Measurements from ENCODE around the gene ZBTB5. TPM values are rescaled to one million over a fixed set of nuclear protein-coding genes. Genes with fewer than 3 reads are reported as not detected.

The ZBTB5 gene
- total RNA-seq, 2 experiments from 2014 or later: 10.2 TPM

- H3K36me3 Mint-ChIP-seq (ENCODE audit: low read depth): peaks cover 41% of the 10 kb centered on the region
- H3K27me3 Mint-ChIP-seq (ENCODE audit: low read depth): no peaks in the 10 kb centered on the region
- peaks cover 2% of the 10 kb centered on the region for H3K4me1 Mint-ChIP-seq (ENCODE audit: low read depth)
- no peaks in the 10 kb centered on the region for H3K9me3 Mint-ChIP-seq
- H3K4me3 Mint-ChIP-seq: no peak overlapping the region
- no peak overlapping the region for H3K27ac Mint-ChIP-seq
- CTCF ChIA-PET: interaction anchor here (0.6 kb wide), 1 partner anchor 23 kb away, joined by 4 read pairs; no protein-coding TSS in a partner anchor
- intact Hi-C loops (cut with micrococcal nuclease): no loop called here
- no peak for DNase-seq
Observed at GRCh38 chr9:37504605-37505004, 39.4 kb upstream of the ZBTB5 start.

GRCh38 chr9:37503736-37504135 lies 38.5 kb upstream of the ZBTB5 start:
- peak overlapping the region; percentile 10 for H3K27ac Mint-ChIP-seq
- peaks cover 44% of the 10 kb centered on the region for H3K36me3 Mint-ChIP-seq (ENCODE audit: low read depth)
- peaks cover 2% of the 10 kb centered on the region for H3K4me1 Mint-ChIP-seq (ENCODE audit: low read depth)
- intact Hi-C loops (cut with micrococcal nuclease): no loop called here
- no peak overlapping the region for H3K4me3 Mint-ChIP-seq
- H3K27me3 Mint-ChIP-seq (ENCODE audit: low read depth): no peaks in the 10 kb centered on the region
- no peaks in the 10 kb centered on the region for H3K9me3 Mint-ChIP-seq
- CTCF ChIA-PET: no interaction called here
- DNase-seq: no peak

- no peak for DNase-seq
- CTCF ChIA-PET: no interaction called here
- no peak overlapping the region for H3K4me3 Mint-ChIP-seq
- no peaks in the 10 kb centered on the region for H3K9me3 Mint-ChIP-seq
- H3K27ac Mint-ChIP-seq: no peak overlapping the region
- intact Hi-C loops (cut with micrococcal nuclease): no loop called here
- H3K27me3 Mint-ChIP-seq (ENCODE audit: low read depth): no peaks in the 10 kb centered on the region
- H3K36me3 Mint-ChIP-seq (ENCODE audit: low read depth): peaks cover 52% of the 10 kb centered on the region
- H3K4me1 Mint-ChIP-seq (ENCODE audit: low read depth): peaks cover 2% of the 10 kb centered on the region
Observed at GRCh38 chr9:37501957-37502596, 36.8 kb upstream of the ZBTB5 start.

GRCh38 chr9:37499297-37499696 lies 34.0 kb upstream of the ZBTB5 start:
- Mint-ChIP-seq H3K27me3 (ENCODE audit: low read depth) (no peaks in the 10 kb centered on the region), H3K4me1 (ENCODE audit: low read depth) (peaks cover 2% of the 10 kb centered on the region), H3K36me3 (ENCODE audit: low read depth) (peaks cover 60% of the 10 kb centered on the region), H3K27ac (no peak overlapping the region), H3K9me3 (no peaks in the 10 kb centered on the region), H3K4me3 (no peak overlapping the region)
- CTCF ChIA-PET: no interaction called here
- intact Hi-C loops (cut with micrococcal nuclease): no loop called here
- no peak for DNase-seq

GRCh38 chr9:37498457-37498856 lies 33.2 kb upstream of the ZBTB5 start:
- CTCF ChIA-PET: no interaction called here
- intact Hi-C loops (cut with micrococcal nuclease): no loop called here
- no peak overlapping the region for H3K4me3 Mint-ChIP-seq

GRCh38 chr9:37497320-37497719 lies 32.1 kb upstream of the ZBTB5 start:
- intact Hi-C loops (cut with micrococcal nuclease): no loop called here
- Mint-ChIP-seq H3K36me3 (ENCODE audit: low read depth) (peaks cover 55% of the 10 kb centered on the region), H3K9me3 (no peaks in the 10 kb centered on the region), H3K4me3 (no peak overlapping the region), H3K4me1 (ENCODE audit: low read depth) (no peaks in the 10 kb centered on the region), H3K27ac (no peak overlapping the region), H3K27me3 (ENCODE audit: low read depth) (no peaks in the 10 kb centered on the region)
- CTCF ChIA-PET: no interaction called here
- DNase-seq: no peak

More at GRCh38 chr9:37498457-37498856, 33.2 kb upstream of the ZBTB5 start:
- Mint-ChIP-seq H3K27me3 (ENCODE audit: low read depth) (no peaks in the 10 kb centered on the region), H3K9me3 (no peaks in the 10 kb centered on the region), H3K36me3 (ENCODE audit: low read depth) (peaks cover 55% of the 10 kb centered on the region), H3K4me1 (ENCODE audit: low read depth) (no peaks in the 10 kb centered on the region), H3K27ac (no peak overlapping the region)
- DNase-seq: no peak

GRCh38 chr9:37496020-37496419 lies 30.8 kb upstream of the ZBTB5 start:
- no peak for DNase-seq
- CTCF ChIA-PET: interaction anchor here (0.6 to 1.2 kb wide), 3 partner anchors 10 to 215 kb away, joined by 3 to 7 read pairs (median 3); no protein-coding TSS in a partner anchor
- peaks cover 47% of the 10 kb centered on the region for H3K36me3 Mint-ChIP-seq (ENCODE audit: low read depth)

GRCh38 chr9:37495571-37495970 lies 30.3 kb upstream of the ZBTB5 start:
- no peaks in the 10 kb centered on the region for H3K9me3 Mint-ChIP-seq
- H3K4me1 Mint-ChIP-seq (ENCODE audit: low read depth): peaks cover 6% of the 10 kb centered on the region
- CTCF ChIA-PET: interaction anchor here (0.6 to 1.2 kb wide), 3 partner anchors 9 to 215 kb away, joined by 3 to 7 read pairs (median 3); no protein-coding TSS in a partner anchor
- no peak for DNase-seq
- no peaks in the 10 kb centered on the region for H3K27me3 Mint-ChIP-seq (ENCODE audit: low read depth)
- no peak overlapping the region for H3K27ac Mint-ChIP-seq
- H3K4me3 Mint-ChIP-seq: no peak overlapping the region
- intact Hi-C loops (cut with micrococcal nuclease): no loop called here
- H3K36me3 Mint-ChIP-seq (ENCODE audit: low read depth): peaks cover 49% of the 10 kb centered on the region

More at GRCh38 chr9:37496020-37496419, 30.8 kb upstream of the ZBTB5 start:
- H3K27me3 Mint-ChIP-seq (ENCODE audit: low read depth): no peaks in the 10 kb centered on the region
- no peak overlapping the region for H3K4me3 Mint-ChIP-seq
- intact Hi-C loops (cut with micrococcal nuclease): no loop called here
- no peak overlapping the region for H3K27ac Mint-ChIP-seq
- no peaks in the 10 kb centered on the region for H3K9me3 Mint-ChIP-seq
- H3K4me1 Mint-ChIP-seq (ENCODE audit: low read depth): peaks cover 4% of the 10 kb centered on the region

- CTCF ChIA-PET: no interaction called here
- no peak overlapping the region for H3K4me3 Mint-ChIP-seq
- DNase-seq: no peak
- H3K27me3 Mint-ChIP-seq (ENCODE audit: low read depth): no peaks in the 10 kb centered on the region
- H3K9me3 Mint-ChIP-seq: no peaks in the 10 kb centered on the region
- H3K4me1 Mint-ChIP-seq (ENCODE audit: low read depth): peaks cover 32% of the 10 kb centered on the region
- intact Hi-C loops (cut with micrococcal nuclease): no loop called here
- no peak overlapping the region for H3K27ac Mint-ChIP-seq
- H3K36me3 Mint-ChIP-seq (ENCODE audit: low read depth): peaks cover 47% of the 10 kb centered on the region
Observed at GRCh38 chr9:37491939-37492338, 26.7 kb upstream of the ZBTB5 start.

- peaks cover 44% of the 10 kb centered on the region for H3K4me1 Mint-ChIP-seq (ENCODE audit: low read depth)
Observed at GRCh38 chr9:37486616-37487548, 21.6 kb upstream of the ZBTB5 start.

GRCh38 chr9:37486256-37486615 lies 21.0 kb upstream of the ZBTB5 start:
- Mint-ChIP-seq H3K27me3 (ENCODE audit: low read depth) (peaks cover 6% of the 10 kb centered on the region), H3K9me3 (no peaks in the 10 kb centered on the region), H3K27ac (peak overlapping the region; percentile 84), H3K4me1 (ENCODE audit: low read depth) (peaks cover 42% of the 10 kb centered on the region), H3K4me3 (peak overlapping the region; percentile 99), H3K36me3 (ENCODE audit: low read depth) (peaks cover 27% of the 10 kb centered on the region)
- intact Hi-C loops (cut with micrococcal nuclease): loop anchor here (2.0 to 5.0 kb wide), 3 partner anchors 91 to 299 kb away; partner anchors contain the start of genes EXOSC3, FBXO10 and TRMT10B
- DNase-seq: peak; percentile 17
- CTCF ChIA-PET: interaction anchor here (0.8 to 1.3 kb wide), 4 partner anchors 9 to 71 kb away, joined by 3 to 4 read pairs (median 3); no protein-coding TSS in a partner anchor

More at GRCh38 chr9:37486616-37487548, 21.6 kb upstream of the ZBTB5 start:
- Mint-ChIP-seq H3K4me3 (peak overlapping the region; percentile 99), H3K9me3 (no peaks in the 10 kb centered on the region), H3K36me3 (ENCODE audit: low read depth) (peaks cover 28% of the 10 kb centered on the region), H3K27ac (peak overlapping the region; percentile 84), H3K27me3 (ENCODE audit: low read depth) (peaks cover under 1% of the 10 kb centered on the region)
- CTCF ChIA-PET: interaction anchor here (0.8 to 1.3 kb wide), 7 partner anchors 9 to 90 kb away, joined by 3 to 4 read pairs (median 3); no protein-coding TSS in a partner anchor
- DNase-seq: no peak
- intact Hi-C loops (cut with micrococcal nuclease): loop anchor here (2.0 to 5.0 kb wide), 3 partner anchors 90 to 298 kb away; partner anchors contain the start of genes EXOSC3, FBXO10 and TRMT10B
